SKM-1 (cell line): ENCODE results near the gene PTPRN2.
"Not testable (repeated sequence)": the region's sequence is repeated elsewhere in the genome, so short reads cannot be mapped to it uniquely, and the experiment has no call there.

Experiments used
- DNase-seq: peaks from one replicate; lab custom pipeline; 2025; ENCODE audit not compliant: unreplicated experiment; lab: John Stamatoyannopoulos, UW

The PTPRN2 gene

GRCh38 chr7:158260567-158261361 is 326.9 kb downstream of the PTPRN2 start:
- DNase-seq: no peak

GRCh38 chr7:158259671-158260418 is 327.8 kb downstream of the PTPRN2 start:
- no peak for DNase-seq

GRCh38 chr7:158259141-158259540 is 328.5 kb downstream of the PTPRN2 start:
- DNase-seq: no peak

- no peak for DNase-seq
Observed at GRCh38 chr7:158258411-158259130, 329.1 kb downstream of the PTPRN2 start.

GRCh38 chr7:158257516-158258410 is 329.9 kb downstream of the PTPRN2 start:
- DNase-seq: no peak

- no peak for DNase-seq
Observed at GRCh38 chr7:158257001-158257400, 330.6 kb downstream of the PTPRN2 start.

GRCh38 chr7:158256091-158256816 is 331.4 kb downstream of the PTPRN2 start:
- no peak for DNase-seq

- DNase-seq: no peak
Observed at GRCh38 chr7:158255558-158255957, 332.1 kb downstream of the PTPRN2 start.

GRCh38 chr7:158255156-158255555 is 332.5 kb downstream of the PTPRN2 start:
- DNase-seq: no peak

- DNase-seq: not testable (repeated sequence)
Observed at GRCh38 chr7:158253670-158254045, 334.0 kb downstream of the PTPRN2 start.

- no peak for DNase-seq
Observed at GRCh38 chr7:158252837-158253669, 334.6 kb downstream of the PTPRN2 start.

GRCh38 chr7:158252081-158252836 is 335.4 kb downstream of the PTPRN2 start:
- no peak for DNase-seq

- no peak for DNase-seq
Observed at GRCh38 chr7:158251061-158251965, 336.3 kb downstream of the PTPRN2 start.

- DNase-seq: no peak
Observed at GRCh38 chr7:158249692-158250091, 337.9 kb downstream of the PTPRN2 start.

- DNase-seq: no peak
Observed at GRCh38 chr7:158248816-158249215, 338.8 kb downstream of the PTPRN2 start.

GRCh38 chr7:158247758-158248487 is 339.7 kb downstream of the PTPRN2 start:
- no peak for DNase-seq
